Measurements from ENCODE around the gene ETNK2. TPM values are rescaled to one million over a fixed set of nuclear protein-coding genes. Genes with fewer than 3 reads are reported as not detected.

Gene ETNK2
- total and polyA plus RNA-seq, 2 of the 13 experiments (the other 11 are each of a cell fraction or from before 2014, with no cell fraction given), result 15.5 to 42.8 TPM

DNA sequence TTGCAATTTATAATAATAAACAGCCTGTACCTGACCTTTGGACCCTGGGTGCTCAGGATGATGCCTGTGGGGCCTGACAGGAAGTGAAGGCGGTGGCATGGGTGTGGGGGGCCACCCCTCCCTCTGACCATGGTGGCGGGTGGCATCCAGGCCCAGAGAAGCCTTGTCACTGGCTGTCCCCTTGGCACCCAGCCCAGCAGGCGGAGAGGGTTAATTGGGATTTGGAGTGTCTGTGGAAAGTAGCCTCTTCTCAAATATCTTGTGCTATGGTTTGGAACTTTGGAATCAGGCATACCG, 58.5 kb downstream of the ETNK2 start (continued):
- TF ChIP-seq ZNF337 (CRISPR knock-in tag; IDR thresholded peaks at IDR 0.05; ENCODE audit: borderline replicate concordance, low read depth) (no peak), CHD2 (IDR thresholded peaks at IDR 0.05; ENCODE audit: low read depth, low read length) (no peak), ZNF343 (CRISPR knock-in tag; IDR thresholded peaks at IDR 0.05) (no peak), ATF6 (CRISPR knock-in tag; conservative IDR thresholded peaks at IDR 0.05) (no peak), KIAA2018 (CRISPR knock-in tag; IDR thresholded peaks at IDR 0.05; ENCODE audit: borderline replicate concordance) (no peak), NBN (conservative IDR thresholded peaks at IDR 0.05) (no peak), HNRNPUL1 (IDR thresholded peaks at IDR 0.05; ENCODE audit: low read depth, low read length) (no peak), NFAT5 (CRISPR knock-in tag; IDR thresholded peaks at IDR 0.05) (no peak), SCMH1 (CRISPR knock-in tag; IDR thresholded peaks at IDR 0.05; ENCODE audit: borderline replicate concordance) (no peak), DR1 (CRISPR knock-in tag; IDR thresholded peaks at IDR 0.05) (no peak), MIER3 (CRISPR knock-in tag; IDR thresholded peaks at IDR 0.05; ENCODE audit: borderline replicate concordance) (no peak; the same call in 1 of the 2 replicates), ZNF282 (IDR thresholded peaks at IDR 0.05; ENCODE audit: partially characterized antibody) (no peak)
- TF ChIP-seq, protein P1, sequence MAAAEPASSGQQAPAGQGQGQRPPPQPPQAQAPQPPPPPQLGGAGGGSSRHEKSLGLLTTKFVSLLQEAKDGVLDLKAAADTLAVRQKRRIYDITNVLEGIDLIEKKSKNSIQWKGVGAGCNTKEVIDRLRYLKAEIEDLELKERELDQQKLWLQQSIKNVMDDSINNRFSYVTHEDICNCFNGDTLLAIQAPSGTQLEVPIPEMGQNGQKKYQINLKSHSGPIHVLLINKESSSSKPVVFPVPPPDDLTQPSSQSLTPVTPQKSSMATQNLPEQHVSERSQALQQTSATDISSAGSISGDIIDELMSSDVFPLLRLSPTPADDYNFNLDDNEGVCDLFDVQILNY (CRISPR knock-in tag; conservative IDR thresholded peaks at IDR 0.05), result no peak
